GM18867 (cell line): ENCODE data around the gene MET.
"Not testable (repeated sequence)": the region's sequence is repeated elsewhere in the genome, so short reads cannot be mapped to it uniquely, and the experiment has no call there.

Experiments
- ATAC-seq: cut with Tn5 transposase; IDR thresholded peaks from one replicate; pipeline ENCODE4 v1.9.1; 2021; ENCODE audit warnings: mild to moderate bottlenecking, moderate library complexity; ENCODE audit not compliant: unreplicated experiment

MET gene

DNA sequence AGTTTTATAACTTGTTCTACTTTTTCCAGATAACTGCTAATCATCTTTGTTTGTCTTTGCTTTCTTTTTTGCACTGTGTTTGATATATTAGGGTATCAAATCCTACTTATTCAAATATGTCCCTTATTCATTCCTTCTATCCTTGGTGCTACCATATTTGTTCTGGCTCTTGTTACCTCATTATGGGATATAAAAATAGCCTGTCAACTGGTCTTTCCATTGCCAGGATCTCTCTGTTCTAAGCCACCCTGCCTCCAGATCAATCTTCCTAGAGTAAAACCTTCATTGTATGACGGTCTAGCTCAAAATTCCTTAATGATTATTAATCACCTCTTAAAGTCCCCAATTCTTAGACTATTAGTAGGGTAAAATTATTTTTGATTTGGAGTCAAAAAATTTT lies 25.2 kb downstream of the MET start:
- no peak for ATAC-seq

DNA sequence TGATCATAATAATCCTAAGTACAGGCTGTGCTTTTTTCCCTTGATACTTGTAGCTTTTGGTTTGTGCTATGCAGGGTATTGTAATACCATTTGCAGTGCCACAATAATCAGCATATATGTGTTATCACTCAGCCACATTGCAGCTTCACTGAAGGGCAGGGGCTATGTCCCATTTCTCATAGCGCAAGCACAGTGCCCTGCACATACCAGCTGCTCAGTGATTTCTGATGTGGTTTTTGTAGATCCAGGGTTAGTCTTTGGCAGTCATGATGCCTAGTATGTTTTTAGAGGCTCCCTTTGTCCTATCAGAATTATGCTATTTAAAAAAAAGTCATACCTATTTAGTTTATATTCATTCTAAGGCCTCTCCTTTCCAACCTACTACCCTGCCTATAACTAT lies 25.8 kb downstream of the MET start:
- ATAC-seq, result no peak

DNA sequence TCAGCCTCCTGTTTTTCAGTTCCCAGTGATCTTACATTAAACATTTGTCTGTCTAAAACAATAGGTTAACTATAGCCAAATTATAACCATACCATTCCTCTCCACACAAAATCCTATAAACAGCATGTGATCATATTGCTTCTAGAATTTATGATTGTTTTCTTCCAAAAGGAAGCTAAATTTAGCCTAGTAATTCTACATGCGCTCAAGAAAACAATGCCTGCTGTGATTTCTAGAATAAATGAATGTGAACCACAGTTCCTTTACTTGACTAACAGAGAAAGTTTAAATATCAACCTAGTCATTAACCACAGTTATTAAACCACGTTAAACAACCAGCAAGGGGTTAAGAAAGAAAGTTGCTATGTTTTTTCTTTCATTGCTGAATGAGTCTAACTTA lies 26.4 kb downstream of the MET start:
- no peak for ATAC-seq

DNA sequence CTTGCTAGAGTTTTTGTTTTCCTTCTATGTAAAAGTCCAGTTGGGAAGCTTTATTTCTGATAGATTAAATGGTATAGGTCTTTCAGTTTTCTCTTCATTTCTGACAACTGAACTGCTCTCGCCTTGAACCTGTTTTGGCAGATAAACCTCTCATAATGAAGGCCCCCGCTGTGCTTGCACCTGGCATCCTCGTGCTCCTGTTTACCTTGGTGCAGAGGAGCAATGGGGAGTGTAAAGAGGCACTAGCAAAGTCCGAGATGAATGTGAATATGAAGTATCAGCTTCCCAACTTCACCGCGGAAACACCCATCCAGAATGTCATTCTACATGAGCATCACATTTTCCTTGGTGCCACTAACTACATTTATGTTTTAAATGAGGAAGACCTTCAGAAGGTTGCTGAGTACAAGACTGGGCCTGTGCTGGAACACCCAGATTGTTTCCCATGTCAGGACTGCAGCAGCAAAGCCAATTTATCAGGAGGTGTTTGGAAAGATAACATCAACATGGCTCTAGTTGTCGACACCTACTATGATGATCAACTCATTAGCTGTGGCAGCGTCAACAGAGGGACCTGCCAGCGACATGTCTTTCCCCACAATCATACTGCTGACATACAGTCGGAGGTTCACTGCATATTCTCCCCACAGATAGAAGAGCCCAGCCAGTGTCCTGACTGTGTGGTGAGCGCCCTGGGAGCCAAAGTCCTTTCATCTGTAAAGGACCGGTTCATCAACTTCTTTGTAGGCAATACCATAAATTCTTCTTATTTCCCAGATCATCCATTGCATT lies 27.1 kb downstream of the MET start:
- ATAC-seq, result no peak

DNA sequence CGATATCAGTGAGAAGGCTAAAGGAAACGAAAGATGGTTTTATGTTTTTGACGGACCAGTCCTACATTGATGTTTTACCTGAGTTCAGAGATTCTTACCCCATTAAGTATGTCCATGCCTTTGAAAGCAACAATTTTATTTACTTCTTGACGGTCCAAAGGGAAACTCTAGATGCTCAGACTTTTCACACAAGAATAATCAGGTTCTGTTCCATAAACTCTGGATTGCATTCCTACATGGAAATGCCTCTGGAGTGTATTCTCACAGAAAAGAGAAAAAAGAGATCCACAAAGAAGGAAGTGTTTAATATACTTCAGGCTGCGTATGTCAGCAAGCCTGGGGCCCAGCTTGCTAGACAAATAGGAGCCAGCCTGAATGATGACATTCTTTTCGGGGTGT lies 27.7 kb downstream of the MET start:
- ATAC-seq, result no peak

DNA sequence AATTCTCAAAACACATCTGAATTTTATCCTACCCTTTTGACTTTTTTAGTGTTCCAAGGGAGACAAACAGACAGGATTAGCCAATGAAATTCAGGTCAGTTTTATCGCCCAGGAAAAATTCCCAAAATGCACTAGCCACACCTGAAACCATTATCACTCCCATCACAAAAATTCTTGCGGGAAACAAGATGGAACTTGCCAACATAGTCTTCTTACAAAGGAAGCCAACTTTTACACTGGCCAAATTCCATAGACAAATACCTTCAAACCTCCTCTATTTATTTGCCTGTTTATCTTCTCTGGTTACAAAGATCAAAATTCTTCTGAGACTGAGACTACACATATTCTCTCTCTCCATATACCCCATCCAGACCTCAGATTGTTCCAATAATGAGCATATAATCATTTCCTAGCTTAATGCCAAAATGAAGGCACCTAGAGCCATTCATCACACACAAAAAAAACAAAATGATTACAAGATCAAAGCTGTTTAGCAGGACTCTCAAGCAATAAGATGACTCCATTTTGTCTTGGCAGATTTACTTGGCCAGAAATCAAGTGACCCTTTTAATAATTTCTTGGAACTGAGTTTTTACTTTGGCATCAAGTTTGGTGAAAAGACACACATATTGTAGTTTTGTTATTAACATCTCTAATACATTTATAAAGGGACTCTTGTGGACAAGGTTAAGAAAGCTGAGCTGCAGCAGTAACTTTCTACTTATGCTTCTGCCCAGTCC lies 30.2 kb downstream of the MET start:
- no peak for ATAC-seq

DNA sequence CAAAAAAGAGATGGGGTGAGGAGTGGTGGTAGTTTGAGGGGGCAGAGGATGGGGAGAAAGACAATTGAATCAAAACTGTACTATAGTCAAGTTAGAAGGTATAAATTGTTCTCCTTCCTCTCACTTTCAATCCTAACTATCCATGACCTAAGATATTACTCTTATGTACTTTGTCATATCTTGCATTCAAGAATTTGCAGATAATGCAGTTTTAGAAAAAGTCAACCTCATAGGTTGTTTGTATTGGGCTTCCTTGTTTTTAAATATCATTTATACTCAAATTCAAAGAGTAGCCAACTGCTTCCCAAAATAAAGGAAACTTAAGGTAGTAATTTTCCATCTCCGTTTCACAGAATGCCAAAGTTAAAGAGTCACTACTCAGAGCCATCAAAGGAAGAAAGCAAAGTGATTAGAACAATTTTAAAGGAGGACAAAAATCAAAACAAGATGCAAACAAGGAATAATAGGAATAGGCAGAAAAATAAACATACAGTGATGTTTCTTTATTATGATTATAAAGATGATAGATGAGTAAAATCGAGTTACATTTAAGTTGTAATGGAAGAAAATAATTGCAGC lies 32.7 kb downstream of the MET start:
- ATAC-seq, result no peak

DNA sequence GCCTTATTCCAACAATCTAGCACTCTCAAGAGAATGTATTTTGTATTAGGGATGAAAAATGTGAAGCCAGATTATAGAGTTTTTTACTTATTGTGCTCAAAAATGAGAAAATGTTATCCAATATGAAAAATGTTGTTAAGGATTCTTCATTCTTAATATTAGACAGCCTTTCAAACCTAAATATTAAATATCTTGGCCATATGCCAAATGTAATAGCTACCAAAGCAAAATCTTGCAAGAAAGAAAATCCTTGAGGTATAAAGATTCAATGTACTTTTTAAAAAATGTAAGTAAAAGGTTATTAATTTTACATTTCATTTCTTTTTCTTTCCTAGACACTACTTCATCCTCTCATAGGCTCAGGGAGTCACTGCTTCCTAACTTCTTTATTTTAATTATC lies 33.4 kb downstream of the MET start:
- no peak for ATAC-seq

DNA sequence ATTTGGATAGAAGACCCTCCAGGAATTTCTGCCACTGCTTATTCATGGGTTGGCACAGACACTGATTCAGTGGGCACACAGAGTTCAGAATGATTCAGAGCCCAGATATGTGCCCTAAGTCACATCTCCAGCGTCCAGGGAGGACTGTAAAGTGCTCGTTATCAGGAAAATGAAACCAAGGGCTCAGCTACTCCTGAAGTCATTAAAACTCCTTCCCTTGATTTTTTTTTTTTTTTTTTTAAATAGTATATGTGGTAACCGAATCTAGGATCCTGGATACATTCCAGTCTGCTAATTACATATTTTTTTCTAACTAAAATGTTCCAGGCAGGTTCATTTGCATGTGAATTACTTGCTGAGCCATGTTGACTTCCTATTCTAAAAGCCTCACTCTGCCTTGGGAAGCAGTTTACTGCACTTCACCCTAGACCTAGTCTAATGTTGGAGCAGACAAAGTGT lies 34.7 kb downstream of the MET start:
- ATAC-seq, result no peak

DNA sequence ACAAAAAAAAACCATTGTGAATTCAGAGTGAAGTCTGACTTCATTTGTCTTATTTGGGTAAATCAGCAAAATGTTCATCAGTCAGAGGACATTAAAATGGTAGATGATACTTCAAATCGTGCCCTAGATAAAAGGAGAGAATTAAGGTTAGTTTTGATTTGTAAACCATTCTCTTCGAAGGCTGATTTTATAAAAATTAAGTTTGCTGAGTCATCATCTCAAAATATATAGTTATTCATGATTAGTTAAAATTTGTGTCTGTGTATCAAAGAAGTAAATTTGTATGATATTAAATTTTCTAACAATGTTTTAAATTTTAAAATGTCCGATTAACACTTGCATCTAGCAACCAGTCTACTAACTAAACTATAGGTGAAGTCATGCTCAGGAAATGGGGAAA lies 35.3 kb downstream of the MET start:
- no peak for ATAC-seq

DNA sequence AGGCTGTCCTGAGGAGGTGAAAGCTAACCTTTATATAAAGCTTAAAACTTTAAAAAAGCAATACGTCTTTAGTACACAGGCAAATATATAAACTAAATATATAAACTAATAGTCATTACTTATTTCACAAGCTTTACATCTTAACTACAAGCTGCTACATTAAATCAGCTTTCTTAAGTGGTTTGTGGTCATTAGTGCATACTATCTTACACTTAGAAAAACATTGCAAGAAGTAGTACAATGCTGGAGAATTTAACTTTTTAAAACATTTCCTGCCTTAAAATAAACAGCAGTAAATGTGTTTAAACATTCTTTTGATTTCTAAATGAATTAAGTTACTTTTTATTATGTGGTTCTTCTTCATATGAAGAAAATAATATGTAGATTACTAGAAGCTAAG lies 36.3 kb downstream of the MET start:
- ATAC-seq, result no peak

DNA sequence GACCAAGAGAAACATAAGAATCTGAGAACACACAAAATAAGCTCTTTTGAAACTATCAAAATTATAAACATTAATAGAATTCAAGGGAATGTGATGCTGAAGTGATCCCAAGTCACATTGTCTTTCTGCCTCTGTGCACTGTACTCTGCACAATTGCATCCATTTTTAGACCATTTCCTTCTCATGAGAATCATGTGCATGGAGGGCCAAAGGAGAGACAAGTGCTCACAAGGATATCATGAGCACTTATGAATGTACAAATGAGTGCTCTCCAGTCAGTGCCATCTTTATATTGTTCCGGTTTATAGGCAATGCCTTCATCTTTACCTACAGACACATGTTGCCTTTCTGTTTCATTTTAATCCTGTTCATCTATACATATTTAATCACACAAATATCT lies 36.9 kb downstream of the MET start:
- ATAC-seq, result no peak

DNA sequence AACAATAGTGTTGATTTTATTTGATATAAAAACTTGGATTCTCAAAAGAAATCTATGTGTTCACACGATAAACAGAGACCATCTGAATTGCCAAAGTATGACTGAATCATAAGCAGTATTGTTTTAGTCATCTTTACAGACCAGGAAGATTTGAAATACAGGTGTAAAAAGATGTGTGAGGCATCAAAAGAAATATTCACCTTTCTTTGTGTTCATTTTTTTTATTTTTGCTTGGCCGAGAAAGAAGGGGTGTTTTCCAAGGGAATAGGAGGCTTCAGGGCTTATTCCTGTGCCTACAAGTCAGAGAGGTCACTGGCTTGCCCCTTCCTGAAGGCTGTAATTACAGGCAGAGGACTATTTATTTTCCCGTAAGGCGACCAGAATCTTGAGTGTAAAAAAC lies 37.3 kb downstream of the MET start:
- ATAC-seq, result no peak

DNA sequence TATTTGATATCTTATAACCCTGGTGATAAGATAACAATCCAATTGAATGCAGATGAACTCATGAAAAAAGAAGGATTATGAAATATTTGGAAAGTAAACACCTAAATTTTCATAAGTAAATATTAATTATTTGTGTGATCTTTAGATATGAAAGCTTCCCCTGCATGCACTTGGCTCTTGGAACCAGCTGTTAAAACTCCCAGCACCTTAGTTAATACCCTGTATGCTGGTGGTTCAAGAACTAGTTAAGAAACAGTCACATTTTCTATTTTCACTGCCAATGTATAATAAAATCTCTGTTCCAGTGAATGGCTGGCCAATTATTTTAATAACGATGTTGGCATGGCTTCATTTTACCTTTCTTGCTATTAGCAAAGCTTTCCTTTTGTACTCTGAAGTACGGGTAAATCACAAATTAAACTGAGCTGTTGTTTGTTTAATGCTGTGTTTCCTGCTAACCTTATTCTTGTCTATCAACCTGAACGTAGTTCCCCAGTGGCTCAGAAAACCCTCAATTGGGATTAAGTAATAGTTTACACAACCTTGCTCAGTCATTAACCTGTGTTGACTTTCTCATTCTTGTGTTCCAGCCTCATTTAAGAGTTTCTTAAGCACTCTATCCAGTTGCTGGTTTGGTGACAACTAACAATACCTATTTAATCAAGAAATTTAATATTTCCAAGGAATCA lies 38.9 kb downstream of the MET start:
- no peak for ATAC-seq

DNA sequence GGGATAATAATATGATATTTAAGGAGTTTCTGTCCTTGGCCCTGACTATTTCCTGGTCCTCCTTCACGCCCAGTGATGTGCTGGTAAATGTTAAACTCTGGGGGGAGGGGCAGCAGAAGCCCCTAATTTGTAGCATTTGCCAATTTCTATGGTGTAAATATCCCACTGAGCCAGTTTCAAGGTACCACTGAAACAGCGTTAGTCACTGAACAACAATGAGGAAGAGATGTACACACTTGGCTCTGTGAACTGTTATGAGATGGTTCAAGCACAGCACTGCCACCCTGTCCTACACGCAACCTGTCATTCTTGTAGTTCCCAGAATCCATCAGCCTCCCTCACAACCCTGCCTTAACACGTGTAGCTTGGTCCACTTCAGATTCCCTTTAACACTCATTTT lies 39.8 kb downstream of the MET start:
- no peak for ATAC-seq

DNA sequence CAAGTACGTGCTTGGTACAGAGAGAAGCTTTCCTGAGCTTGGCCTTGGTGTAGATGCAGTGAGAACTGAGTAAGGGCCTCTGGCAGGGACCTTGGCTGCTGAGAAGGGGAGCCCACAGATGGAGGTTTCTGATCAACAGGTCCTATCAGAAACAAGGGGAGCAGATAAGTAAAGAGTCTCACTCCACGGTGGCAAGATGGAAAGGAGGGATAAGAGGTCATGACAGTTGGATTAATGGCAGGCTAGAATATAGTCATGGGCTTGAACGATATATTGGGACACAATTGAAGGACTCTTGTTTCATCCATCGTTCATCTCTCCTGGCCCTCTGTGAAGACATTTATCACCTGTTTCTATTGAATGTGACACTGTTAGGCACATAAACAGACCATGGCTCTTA lies 41.5 kb downstream of the MET start:
- ATAC-seq, result no peak

DNA sequence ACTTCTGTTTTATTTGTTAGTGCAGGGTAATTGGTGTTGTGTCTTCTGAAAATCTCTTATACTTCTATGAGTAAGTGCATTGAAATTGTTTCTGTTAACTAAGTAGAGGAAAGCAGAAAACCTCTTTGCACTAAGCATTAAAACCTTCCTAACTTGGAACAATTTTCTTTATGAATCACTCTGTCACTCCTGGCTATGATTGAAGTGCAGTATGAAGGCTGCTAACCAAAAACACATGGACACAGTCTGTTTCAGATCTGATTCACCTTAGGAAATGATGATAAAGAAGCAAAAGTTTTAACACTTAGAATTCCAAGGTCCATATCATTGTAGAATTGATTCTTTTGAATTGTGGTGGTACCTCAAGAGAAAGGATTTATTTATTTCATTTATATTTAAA lies 41.9 kb downstream of the MET start:
- no peak for ATAC-seq

DNA sequence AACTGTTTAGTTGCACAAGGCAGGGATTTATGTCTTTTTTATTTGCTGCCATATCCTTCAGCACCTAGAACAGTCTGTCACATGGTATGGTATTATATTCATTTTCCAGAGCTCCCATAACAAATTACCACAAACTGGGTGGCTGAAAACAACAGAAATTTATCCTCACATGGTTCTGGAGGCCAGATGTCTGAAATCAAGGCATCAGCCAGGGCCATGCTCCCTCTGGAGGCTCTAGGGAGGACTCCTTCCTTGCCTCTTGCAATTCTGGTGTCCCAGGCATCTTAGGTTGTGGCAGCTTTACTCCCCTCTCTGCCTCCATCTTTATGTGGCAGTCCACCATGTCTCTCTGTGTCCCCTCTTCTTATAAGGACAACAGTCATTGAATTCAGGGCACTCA lies 43.1 kb downstream of the MET start:
- ATAC-seq, result no peak

DNA sequence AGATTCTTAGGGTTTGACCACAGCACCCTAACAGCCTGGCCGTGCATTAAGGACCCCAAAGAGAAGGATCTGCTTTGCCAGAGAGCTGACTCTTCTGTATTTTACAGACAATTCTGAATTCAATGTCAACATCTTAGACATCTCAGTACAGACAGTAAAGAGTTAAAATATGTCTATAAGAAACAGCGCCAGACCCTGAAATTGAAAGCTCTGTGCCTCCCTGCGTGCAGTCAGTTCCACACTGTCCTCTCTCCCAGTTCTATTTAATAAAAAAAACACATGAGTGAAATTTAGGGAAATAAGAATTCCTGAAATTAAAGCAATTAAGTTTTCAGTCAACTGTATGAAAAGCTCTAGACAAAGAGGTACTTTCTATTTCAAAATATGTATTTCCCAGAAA lies 45.1 kb downstream of the MET start:
- ATAC-seq, result no peak

DNA sequence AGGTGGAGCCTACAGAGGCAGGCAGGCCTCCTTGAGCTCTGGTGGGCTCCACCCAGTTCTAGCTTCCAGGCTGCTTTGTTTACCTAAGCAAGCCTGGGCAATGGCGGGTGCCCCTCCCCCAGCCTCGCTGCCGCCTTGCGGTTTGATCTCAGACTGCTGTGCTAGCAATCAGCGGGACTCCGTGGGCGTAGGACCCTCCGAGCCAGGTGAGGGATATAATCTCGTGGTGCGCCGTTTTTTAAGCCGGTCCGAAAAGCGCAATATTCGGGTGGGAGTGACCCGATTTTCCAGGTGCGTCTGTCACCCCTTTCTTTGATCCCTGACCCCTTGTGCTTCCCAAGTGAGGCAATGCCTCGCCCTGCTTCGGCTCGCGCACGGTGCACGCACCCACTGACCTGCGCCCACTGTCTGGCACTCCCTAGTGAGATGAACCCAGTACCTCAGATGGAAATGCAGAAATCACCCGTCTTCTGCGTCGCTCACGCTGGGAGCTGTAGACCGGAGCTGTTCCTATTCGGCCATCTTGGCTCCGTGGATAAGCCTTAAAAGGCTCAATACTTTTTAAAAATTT lies 52.0 kb downstream of the MET start:
- not testable (repeated sequence) for ATAC-seq

DNA sequence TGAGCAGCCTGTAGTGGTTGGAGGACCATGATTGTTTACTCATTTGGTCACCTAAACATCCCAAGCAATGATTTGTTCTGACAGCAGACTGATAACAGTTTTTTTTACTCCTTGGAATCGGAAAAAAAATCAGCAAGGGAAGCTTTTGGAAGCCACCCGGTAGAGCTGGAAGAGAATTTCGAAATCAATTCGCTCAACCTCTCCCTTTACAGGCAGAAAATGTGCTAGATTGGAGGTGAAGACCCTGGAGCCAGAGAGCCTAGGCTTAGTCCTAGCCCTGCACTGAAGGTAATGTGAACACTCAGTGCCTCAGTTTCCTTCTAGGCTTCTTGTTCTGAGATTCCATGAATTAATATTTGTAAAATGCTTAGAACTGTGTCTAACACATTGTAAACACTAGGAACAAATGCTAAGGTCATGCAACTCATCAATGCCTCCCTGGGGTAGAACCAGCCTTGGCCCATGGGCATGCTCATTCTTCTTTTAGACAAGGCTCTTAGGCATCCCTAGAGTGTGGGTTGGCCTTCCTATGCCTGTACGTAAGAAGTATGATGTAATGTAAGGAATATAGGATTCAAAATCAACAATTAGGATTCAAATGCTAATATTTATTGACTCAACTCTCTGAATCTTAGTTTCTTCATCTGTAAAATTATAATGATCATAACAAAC lies 52.7 kb downstream of the MET start:
- no peak for ATAC-seq
